DMS79 (cell line): ENCODE data around the gene APOM.

Experiments
- DNase-seq: peaks from one replicate; lab custom pipeline; 2025; lab: John Stamatoyannopoulos, UW

APOM gene

DNA sequence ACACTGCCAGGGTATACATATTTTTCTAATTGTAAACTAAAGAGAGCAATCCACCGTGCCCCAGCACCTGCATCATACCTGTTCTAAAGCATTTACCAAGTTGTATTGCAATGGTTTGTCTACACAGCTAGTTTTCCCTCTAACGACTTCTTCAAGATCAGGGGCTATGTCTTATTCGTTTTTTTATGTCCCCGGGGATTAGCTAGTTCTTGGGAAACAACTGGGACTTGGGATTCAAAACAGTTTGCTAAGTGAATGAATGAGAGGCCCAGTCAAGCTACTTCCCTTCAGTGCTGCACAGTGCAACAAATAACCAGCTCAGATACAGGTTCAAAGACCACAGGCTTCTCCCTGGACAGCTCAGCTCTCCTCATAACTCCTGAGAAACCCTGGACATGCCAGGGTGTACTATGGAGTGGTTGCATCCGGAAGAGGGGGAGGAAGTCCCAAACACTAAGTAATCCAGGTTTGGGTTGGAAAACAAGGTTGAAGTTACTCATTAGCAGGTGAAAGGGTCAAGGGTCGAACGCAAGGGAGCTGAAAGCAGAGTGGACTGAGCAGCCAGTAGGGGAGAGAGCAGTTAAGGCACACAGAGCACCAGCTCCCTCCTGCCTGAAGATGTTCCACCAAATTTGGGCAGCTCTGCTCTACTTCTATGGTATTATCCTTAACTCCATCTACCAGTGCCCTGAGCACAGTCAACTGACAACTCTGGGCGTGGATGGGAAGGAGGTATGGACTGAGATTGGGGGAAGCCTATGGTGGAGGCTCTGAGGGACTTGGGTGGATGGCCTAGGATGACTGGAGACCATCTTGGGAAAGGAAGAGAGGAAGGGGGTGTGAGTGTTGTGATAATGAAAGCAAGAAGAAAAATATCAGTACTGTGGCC is at the start of gene APOM:
Gene APOM, plus strand, starts transcription at position 546 of the 889 bp plus-strand sequence. Its CDS starts 73 bp downstream, at position 619.
- DNase-seq: no peak

- DNase-seq: no peak
Observed at GRCh38 chr6:31607317-31607716, 48.4 kb upstream of the APOM start.

DNA sequence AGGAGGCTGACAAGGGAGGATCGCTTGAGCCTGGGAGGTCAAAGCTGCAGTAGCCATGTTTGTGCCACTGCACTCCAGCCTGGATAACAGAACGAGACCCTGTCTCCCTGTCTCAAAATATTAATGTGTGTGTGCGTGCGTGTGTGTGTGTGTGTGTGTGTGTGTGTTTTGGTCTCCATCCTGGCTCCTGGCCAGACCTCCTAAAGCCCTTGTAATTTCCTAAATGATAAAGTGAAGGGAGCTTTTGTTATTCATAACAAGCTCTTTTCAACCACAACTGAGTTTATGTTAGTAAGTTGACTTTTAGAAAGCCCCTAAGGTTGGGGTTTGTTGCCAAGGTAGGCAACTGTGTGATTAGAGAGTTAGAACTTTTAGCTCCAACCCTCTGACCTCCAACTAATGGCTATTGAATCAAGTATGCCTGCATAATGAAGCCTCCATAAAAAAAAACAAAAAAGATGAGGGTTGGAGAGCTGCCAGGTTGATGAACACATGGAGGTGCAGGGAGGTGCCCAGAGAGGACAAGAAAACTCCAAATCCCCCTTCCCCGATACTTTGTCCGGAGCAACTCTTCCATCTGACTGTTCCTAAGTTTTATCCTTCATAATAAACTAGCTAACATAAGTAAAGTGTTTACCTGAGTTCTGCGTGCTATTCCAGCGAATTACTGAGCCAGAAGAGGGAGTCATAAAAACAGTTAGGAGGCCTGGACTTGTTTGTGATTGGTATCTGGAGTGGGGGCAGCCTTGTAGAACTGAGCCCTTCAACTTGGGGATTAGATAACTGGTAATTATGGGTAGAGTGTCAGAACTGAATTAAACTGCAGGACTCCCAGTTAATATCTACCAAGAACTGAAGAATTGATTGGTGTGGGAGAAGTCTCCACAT is 45.9 kb upstream of the APOM start:
- peak; percentile 62 for DNase-seq

- no peak for DNase-seq
Observed at GRCh38 chr6:31610968-31611367, 44.7 kb upstream of the APOM start.

DNA sequence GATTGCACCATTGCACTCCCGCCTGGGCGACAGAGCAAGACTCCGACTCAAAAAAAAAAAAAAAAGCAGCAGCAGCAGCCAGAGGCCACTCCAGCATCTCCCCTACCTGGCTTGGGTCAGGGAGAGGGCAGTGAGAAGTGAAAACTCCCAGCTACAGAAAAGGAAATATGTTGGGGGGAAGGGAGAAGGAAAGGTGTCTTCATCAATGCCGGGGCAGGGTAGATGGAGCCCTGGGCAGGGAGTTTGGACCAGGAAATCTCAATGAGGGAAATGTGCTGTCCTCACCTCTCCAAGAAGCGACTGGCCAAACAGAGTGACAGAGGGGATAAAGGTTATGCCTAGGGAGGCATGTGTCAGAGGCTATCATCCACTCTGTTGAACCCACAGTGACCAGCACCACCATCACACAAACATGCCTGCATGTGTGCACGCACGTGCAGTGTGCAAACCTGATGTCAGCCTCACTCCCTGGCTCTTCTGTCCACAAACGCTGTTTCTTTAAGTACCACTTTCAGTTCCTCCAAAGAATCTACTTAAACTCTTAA is 41.5 kb upstream of the APOM start:
- no peak for DNase-seq

DNA sequence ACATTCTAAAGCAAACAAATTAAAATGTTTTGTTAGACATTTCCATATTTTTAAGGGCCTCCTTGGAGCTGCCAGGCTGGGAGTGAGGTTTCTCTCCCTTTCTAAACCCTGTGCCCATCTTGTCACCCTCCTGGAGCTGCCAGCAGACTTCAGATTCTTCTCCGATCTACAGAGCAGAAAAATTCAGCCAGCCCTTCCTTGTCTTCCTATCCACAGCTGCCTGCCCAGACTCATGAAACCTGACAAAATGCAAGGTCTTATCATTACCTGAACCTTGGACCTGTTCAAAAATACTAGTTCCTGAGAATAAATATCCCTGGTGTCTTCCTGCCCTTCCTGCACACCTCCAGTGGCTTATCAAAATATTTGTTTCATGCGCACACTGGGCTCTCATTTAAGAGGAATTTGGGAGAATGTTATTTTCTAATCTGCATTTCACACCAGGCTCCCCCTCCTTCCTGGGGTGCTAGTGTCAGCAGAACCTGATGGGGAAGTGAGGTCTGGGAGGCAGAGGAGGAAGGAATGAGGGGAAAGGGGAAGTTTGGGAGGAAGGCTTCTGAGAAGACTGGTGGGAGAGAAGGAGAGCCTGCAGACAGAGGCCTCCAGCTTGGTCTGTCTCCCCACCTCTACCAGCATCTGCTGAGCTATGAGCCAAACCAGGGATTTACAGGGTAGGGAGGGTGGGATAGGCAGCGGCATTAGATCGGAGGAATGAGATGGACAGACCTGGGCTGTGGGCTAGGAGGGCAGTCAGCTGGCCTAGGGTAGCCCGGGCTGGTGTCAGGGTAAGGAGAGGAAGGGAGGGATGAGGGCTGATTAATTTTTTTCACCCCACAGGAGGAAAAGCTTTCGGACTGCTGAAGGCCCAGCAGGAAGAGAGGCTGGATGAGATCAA is 40.8 kb upstream of the APOM start, which contains the start of gene AIF1:
Gene AIF1, plus strand, starts transcription at position 551 of the 895 bp plus-strand sequence. Its CDS starts 96 bp downstream, at position 647.
- DNase-seq: no peak

DNA sequence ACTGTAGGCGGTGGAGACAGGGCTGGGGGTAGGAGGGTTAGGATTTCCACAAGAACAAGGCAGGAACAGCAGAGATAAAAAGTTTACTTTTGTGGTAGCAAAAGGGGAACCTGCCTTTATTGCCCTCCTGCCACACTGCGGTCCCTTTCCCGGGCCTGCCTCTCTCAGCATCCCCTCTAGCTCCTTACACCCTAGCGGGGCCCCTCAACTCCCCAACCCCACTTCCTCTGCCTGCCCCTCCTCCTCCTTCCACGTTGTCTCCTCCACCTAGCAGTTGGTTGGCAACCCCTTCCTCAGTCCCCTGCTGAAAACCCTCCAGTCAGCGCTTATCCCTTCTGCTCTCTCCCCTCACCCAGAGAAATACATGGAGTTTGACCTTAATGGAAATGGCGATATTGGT is 39.9 kb upstream of the APOM start:
- no peak for DNase-seq

DNA sequence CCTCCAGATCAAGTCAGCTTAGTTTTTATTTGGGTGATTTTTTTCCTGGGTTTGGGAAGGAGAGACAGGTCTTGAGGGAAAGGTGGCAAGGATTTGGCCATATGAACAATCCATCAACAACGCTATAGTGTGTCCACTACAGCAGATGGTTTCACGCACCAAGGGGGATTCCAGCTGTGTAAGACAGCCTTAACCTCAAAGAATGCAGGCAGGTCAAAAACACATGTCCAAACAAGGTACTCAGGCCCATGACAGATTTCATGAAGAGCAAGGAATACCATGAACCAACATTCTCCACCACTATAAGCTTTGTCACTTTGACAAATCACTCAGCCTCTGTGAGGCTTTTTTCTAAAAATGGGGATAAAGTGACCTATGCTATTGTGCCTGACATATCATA is 38.7 kb upstream of the APOM start:
- DNase-seq: no peak

DNA sequence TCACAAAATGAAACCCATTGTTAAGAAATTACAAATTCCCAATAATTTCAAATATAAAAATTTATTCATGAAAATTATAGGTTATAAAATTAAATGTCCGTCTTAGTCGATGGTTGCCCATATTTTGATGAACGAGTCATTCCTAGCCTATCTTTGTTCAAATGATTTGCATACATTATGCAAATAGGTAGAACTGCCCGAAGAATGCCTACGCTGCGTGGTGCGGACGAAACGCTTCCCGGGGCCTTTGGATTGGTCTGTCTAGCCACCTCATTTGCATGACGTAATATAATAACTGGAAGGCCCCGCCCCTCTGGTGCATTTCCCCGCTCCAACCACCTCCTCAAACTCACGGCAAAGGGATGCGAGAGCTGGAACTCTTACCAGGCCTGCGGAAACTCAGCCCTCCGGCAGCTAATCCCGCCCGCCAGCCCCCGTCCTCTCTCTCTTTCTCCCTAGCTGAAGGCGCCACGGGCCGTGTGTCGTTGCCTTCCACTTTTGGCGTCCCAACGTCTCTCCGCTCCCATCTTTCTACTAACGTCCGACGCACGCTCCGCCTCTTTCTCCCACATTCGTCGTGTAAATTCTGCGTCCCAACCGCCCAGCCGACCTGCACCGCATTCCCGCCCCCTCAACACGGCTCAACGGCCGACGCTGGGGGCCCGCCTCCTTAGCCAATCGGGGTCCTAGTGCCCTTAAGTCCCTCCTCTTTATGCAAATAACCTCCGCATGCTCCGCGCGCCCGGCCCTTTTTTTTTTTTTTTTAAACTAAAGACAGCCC is 35.7 kb upstream of the APOM start:
- DNase-seq: peak; percentile 98

GRCh38 chr6:31620586-31621319 is 34.9 kb upstream of the APOM start, which contains the start of gene PRRC2A:
TSS of gene PRRC2A (plus strand) at chr6:31620715. CDS start at chr6:31622790, 2,075 bp downstream.
- DNase-seq: peak; percentile 65

DNA sequence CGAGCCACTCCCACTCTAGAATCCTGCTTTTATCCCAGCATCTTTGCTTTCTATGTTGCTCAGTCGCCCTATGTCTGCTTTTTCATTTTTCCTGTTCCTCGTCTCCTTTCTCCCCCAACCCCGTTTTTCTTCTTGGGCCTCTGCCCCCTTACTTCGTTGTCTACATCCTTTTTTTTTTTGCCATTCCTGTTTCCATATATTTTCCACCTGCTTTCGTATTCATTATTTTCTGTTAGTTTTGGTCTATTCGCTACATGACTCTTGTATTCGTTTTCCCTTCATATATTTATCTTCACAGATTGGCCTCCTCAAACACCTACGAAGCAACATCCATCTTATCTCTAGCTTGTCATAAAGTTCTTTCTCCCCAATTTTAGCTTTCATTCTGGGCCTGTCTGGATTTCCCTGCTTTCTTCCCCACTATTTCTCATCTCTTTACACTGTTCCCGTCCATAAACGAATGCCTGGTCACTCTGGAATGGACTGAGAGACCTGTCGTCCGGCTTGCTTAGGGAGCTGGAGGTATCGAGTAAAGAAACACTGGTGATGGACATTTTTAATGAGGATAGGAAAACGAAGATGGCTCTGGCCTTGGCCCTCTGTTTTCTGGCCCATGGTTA is 34.3 kb upstream of the APOM start:
- no peak for DNase-seq

DNA sequence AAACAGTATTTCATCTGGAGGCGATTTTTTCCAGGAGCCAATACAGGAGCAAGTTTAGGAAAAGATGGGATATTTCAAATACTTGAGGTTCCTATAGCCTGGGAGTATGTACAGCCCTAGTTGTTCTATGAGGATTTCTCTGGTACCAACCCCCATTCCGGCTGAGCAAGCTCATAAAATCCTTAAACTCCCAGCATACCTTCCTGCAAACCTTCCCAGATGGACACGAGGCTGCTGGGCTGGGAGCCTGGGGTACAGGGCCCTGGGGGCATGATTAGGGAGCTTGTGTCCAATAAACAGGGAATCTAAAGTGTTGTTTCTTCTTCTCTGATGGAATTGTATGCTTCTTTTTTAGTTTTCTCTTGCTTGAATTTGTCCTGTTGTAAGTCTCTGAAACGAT is 33.7 kb upstream of the APOM start:
- DNase-seq: no peak

GRCh38 chr6:31622684-31623091 is 33.0 kb upstream of the APOM start:
- DNase-seq: no peak

GRCh38 chr6:31624070-31624469 is 31.6 kb upstream of the APOM start:
- DNase-seq: no peak

DNA sequence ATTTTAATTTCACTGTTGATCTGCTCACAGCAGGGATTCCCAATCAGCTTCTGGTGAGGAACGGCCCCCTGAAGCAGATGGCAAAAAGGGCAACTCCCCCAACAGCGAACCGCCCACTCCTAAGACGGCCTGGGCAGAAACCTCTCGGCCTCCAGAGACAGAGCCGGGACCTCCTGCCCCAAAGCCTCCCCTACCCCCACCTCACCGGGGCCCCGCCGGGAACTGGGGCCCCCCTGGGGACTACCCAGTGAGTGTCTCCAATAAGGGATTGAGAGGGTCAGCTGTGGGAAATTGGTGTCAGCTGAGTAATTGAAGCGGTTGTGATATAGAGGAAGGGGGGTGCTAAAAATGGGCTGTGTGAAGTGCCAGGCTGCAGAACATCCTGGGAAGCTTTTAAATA is 28.7 kb upstream of the APOM start:
- no peak for DNase-seq

GRCh38 chr6:31627690-31628287 is 27.9 kb upstream of the APOM start:
- no peak for DNase-seq

- DNase-seq: no peak
Observed at GRCh38 chr6:31629014-31629413, 26.7 kb upstream of the APOM start.

DNA sequence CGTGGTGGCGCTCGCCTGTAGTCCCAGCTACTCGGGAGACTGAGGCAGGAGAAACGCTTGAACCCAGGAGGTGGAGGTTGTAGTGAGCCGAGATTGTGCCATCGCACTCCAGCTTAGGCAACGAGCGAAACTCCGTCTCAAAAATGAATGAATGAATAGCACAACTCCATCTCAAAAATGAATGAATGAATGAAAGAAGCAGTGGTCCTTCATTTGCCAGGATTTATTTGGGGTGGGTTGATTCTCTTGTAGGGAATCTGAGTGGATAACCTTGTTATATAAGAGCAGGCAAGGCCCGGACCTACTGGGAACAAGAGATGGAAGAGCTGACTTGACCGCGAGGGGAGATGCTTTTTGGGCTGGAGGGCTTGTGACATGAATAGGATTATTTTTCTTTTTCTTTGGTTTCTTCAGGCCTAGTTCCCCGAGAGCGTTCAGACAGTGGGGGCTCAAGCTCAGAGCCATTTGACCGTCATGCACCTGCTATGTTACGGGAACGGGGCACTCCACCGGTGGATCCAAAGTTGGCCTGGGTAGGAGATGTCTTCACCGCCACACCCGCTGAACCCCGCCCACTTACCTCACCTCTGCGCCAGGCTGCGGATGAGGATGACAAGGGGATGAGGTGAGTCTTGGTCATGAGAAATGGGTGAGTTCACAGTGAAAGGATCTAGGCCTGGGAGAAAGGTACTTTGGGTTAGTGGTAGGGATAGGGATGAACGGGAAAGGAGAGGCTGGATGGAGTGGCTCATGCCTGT is 25.3 kb upstream of the APOM start:
- DNase-seq: no peak
